Aorta (tissue), 5 donors: ENCODE measurements around the gene ARHGAP4. TPM values are rescaled to one million over a fixed set of nuclear protein-coding genes. Genes with fewer than 3 reads are reported as not detected.

Experiments
- ATAC-seq: fragments of 200-7000 bp; cut with Tn5 transposase; one replicate; pipeline ENCODE4 v1.9.1; 2022; ENCODE audit warnings: moderate library complexity; ENCODE audit not compliant: low FRiP score
- DNase-seq, 2 donors: peaks; one replicate each; pipeline ENCODE4 v3.0.0-alpha.2; 2020
- H3K27ac ChIP-seq, 2 donors: one replicate each; pipeline ENCODE4 v1.5.1; 2013; ENCODE audit warnings: low read length in 2 of 2, mild to moderate bottlenecking in 2 of 2, moderate library complexity in 2 of 2, control low read depth in 1 of 2, inconsistent platforms in 1 of 2, low read depth in 1 of 2
- H3K27me3 ChIP-seq, 2 donors: one replicate each; pipeline ENCODE4 v1.6.1; 2013; ENCODE audit warnings: control low read depth in 1 of 2, low read length in 1 of 2, mild to moderate bottlenecking in 1 of 2, moderate library complexity in 1 of 2; ENCODE audit not compliant: insufficient read depth in 2 of 2, control insufficient read depth in 1 of 2
- H3K36me3 ChIP-seq, 2 donors: one replicate each; pipeline ENCODE4 v1.6.1; 2013; ENCODE audit warnings: control low read depth in 1 of 2, low read length in 1 of 2, mild to moderate bottlenecking in 1 of 2; ENCODE audit not compliant: insufficient read depth in 2 of 2, control insufficient read depth in 1 of 2
- H3K4me1 ChIP-seq, 2 donors: one replicate each; pipeline ENCODE4 v1.6.1; 2013; ENCODE audit warnings: low read length in 2 of 2, control low read depth in 1 of 2, mild to moderate bottlenecking in 1 of 2, moderate library complexity in 1 of 2; ENCODE audit not compliant: insufficient read depth in 2 of 2, control insufficient read depth in 1 of 2
- H3K4me3 ChIP-seq, 2 donors: one replicate each; pipeline ENCODE4 v1.5.1; 2013; ENCODE audit warnings: low read length in 2 of 2, control low read depth in 1 of 2, mild to moderate bottlenecking in 1 of 2
- H3K9me3 ChIP-seq: one replicate; pipeline ENCODE4 v1.6.1; 2013; ENCODE audit warnings: mild to moderate bottlenecking, low read length; ENCODE audit not compliant: control insufficient read depth
- WGBS, 2 donors: extraction: QIAGEN DNeasy Blood & Tissue Kit; methylation state at CpG; one replicate each; pipeline ENCODE4 v1.1.7; 2013; 5-methylcytosine and 5-hydroxymethylcytosine counted together
- intact Hi-C, 2 donors: fragments of 100-400 bp; cut with DNase I; formaldehyde crosslinking; loops; one replicate each; pipeline versions ENCODE4 v1.14.2 to v1.15.0; 2022
- polyA plus RNA-seq, 2 donors: library from polyadenylated mRNA; stranded (reverse); fragments of 200-250 nt; gene quantifications; one replicate each; pipeline ENCODE4 v1.2.3, GENCODE V29; 2013
- total RNA-seq, 2 donors: library from RNA; stranded (reverse); fragmentation: NEBNext Ultra II Directional; extraction: Animal tissue kit (Norgen Biotek cat#: 25700); gene quantifications; one replicate each; pipeline ENCODE4 v1.2.1, GENCODE V29; 2021
- donor health status: healthy with polysubstance abuse.
- donor health status: Bipolar disorder and iron deficiency.
- donor health status: DM: no; HTN: no; CAD: no.
- donor health status: DM: no; HTN: no; CAD: no.
- donor health status: DM: yes; HTN: yes; CAD: no.

Gene ARHGAP4
- total and polyA plus RNA-seq, 4 donors, result 13.5 to 81.3 (median 34.0) TPM

GRCh38 chrX:153927922-153928760, 2.1 kb upstream of the ARHGAP4 start:
- DNase-seq (peak; percentile 98 to 99), ATAC-seq (peak; percentile 95)
- no peaks in the 10 kb centered on the region for H3K36me3 ChIP-seq
- peak overlapping the region; percentile 31 to 43 for H3K4me3 ChIP-seq
- H3K27me3 ChIP-seq, result no peaks in the 10 kb centered on the region
- H3K4me1 ChIP-seq, result no peaks in the 10 kb centered on the region
- H3K9me3 ChIP-seq, result no peaks in the 10 kb centered on the region
- intact Hi-C loops, result loop anchor here in 1 of 2 donors (2.0 kb wide), 1 partner anchor 45 kb away; the partner anchor contains the start of gene TMEM187
- WGBS, 2 donors, result 0 to 10% methylated on average over 75 to 76 of the region's 76 CpGs
- peak overlapping the region in 1 of 2 donors; percentile 88 for H3K27ac ChIP-seq

- WGBS, 2 donors, result 0 to 8% methylated on average over 7 to 8 of the region's 8 CpGs
- Histone ChIP-seq H3K27me3 (no peaks in the 10 kb centered on the region), H3K27ac (peak overlapping the region in 1 of 2 donors; percentile 88), H3K9me3 (no peaks in the 10 kb centered on the region), H3K4me3 (peak overlapping the region; percentile 31 to 43), H3K36me3 (no peaks in the 10 kb centered on the region), H3K4me1 (no peaks in the 10 kb centered on the region)
- DNase-seq (no peak), ATAC-seq (no peak)
- intact Hi-C loops, result no loop called here
Measured at GRCh38 chrX:153927672-153927921, 1.5 kb upstream of the ARHGAP4 start.

GRCh38 chrX:153926858-153927671, 1.0 kb upstream of the ARHGAP4 start:
- H3K27me3 ChIP-seq, result no peaks in the 10 kb centered on the region
- intact Hi-C loops, result no loop called here
- DNase-seq (peak in 1 of 2 donors; percentile 85), ATAC-seq (peak; percentile 3)
- WGBS, 2 donors, result 5 to 31% methylated on average over 29 to 31 of the region's 31 CpGs
- H3K9me3 ChIP-seq, result no peaks in the 10 kb centered on the region
- no peaks in the 10 kb centered on the region for H3K4me1 ChIP-seq
- H3K27ac ChIP-seq, result peak overlapping the region in 1 of 2 donors; percentile 88
- H3K4me3 ChIP-seq, result peak overlapping the region in 1 of 2 donors; percentile 43
- no peaks in the 10 kb centered on the region for H3K36me3 ChIP-seq

- H3K36me3 ChIP-seq, result no peaks in the 10 kb centered on the region
- no peak overlapping the region for H3K27ac ChIP-seq
- no peak for DNase-seq
- WGBS, 2 donors, result 38 to 46% methylated on average over 4 of the region's 4 CpGs
- no peaks in the 10 kb centered on the region for H3K27me3 ChIP-seq
- no peak for ATAC-seq
- no peaks in the 10 kb centered on the region for H3K9me3 ChIP-seq
- no peaks in the 10 kb centered on the region for H3K4me1 ChIP-seq
- no peak overlapping the region for H3K4me3 ChIP-seq
- intact Hi-C loops, result no loop called here
Measured at GRCh38 chrX:153926552-153926857, 441 bp upstream of the ARHGAP4 start.

GRCh38 chrX:153925387-153925738, 701 bp downstream of the ARHGAP4 start:
- no peak for DNase-seq
- H3K4me3 ChIP-seq, result no peak overlapping the region
- no peaks in the 10 kb centered on the region for H3K27me3 ChIP-seq
- H3K9me3 ChIP-seq, result no peaks in the 10 kb centered on the region
- no peaks in the 10 kb centered on the region for H3K36me3 ChIP-seq
- H3K4me1 ChIP-seq, result no peaks in the 10 kb centered on the region
- H3K27ac ChIP-seq, result no peak overlapping the region
- ATAC-seq, result no peak
- intact Hi-C loops, result no loop called here
- 78 to 85% methylated on average over 4 of the region's 4 CpGs for WGBS, 2 donors

- Histone ChIP-seq H3K27me3 (no peaks in the 10 kb centered on the region), H3K9me3 (no peaks in the 10 kb centered on the region), H3K36me3 (no peaks in the 10 kb centered on the region), H3K4me3 (no peak overlapping the region), H3K4me1 (no peaks in the 10 kb centered on the region), H3K27ac (no peak overlapping the region)
- intact Hi-C loops, result no loop called here
- WGBS, 2 donors, result 36 to 46% methylated on average over 14 of the region's 14 CpGs
- DNase-seq, result no peak
- no peak for ATAC-seq
Measured at GRCh38 chrX:153924149-153924861, 1.8 kb downstream of the ARHGAP4 start.

- Histone ChIP-seq H3K9me3 (no peaks in the 10 kb centered on the region), H3K36me3 (no peaks in the 10 kb centered on the region), H3K4me1 (no peaks in the 10 kb centered on the region), H3K4me3 (no peak overlapping the region), H3K27ac (no peak overlapping the region), H3K27me3 (no peaks in the 10 kb centered on the region)
- intact Hi-C loops, result no loop called here
- ATAC-seq (no peak), DNase-seq (peak; percentile 85 to 93)
- WGBS, 2 donors, result 42 to 53% methylated on average over 25 of the region's 25 CpGs
Measured at GRCh38 chrX:153922932-153923857, 2.9 kb downstream of the ARHGAP4 start.
